ENCODE data around the gene PCDHA1. TPM values are rescaled to one million over a fixed set of nuclear protein-coding genes. Genes with fewer than 3 reads are reported as not detected.

Gene PCDHA1
- total and polyA plus RNA-seq, 2 experiments from 2014 or later, result 0.81 to 1.6 TPM

- no peaks in the 10 kb centered on the region for H3K27me3 ChIP-seq (ENCODE audit: insufficient read depth)
- H3K9me3 Mint-ChIP-seq, result no peaks in the 10 kb centered on the region; the same call in 2 of the 3 replicates
- no peak overlapping the region for H3K4me3 ChIP-seq
- TF ChIP-seq JUNB (IDR thresholded peaks at IDR 0.05; ENCODE audit: unreplicated experiment) (no peak), NANOG (IDR thresholded peaks at IDR 0.05; ENCODE audit: borderline replicate concordance) (no peak), STAT1 (IDR thresholded peaks at IDR 0.05; ENCODE audit: unreplicated experiment) (no peak), ZNF462 (CRISPR knock-in tag; IDR thresholded peaks at IDR 0.05) (no peak), EZH2phosphoT487 (IDR thresholded peaks at IDR 0.05; ENCODE audit: unreplicated experiment) (no peak), CTCF (conservative IDR thresholded peaks at IDR 0.05; ENCODE audit: low read depth in 2 of 2) (no peak), REST (IDR thresholded peaks at IDR 0.05; ENCODE audit: unreplicated experiment) (no peak), EZH2 (IDR thresholded peaks at IDR 0.05; ENCODE audit: low read depth, unreplicated experiment) (no peak), ETS1 (IDR thresholded peaks at IDR 0.05) (no peak)
- no peak for ATAC-seq
- no peaks in the 10 kb centered on the region; the same call in 1 of the 2 replicates for H3K79me2 ChIP-seq (replicated peaks; ENCODE audit: insufficient read depth)
- DNase-seq (ENCODE audit: low spot score), result no peak
- no peaks in the 10 kb centered on the region for H3F3A ChIP-seq (replicated peaks; ENCODE audit: low read depth)
- H3K4me3 Mint-ChIP-seq, result no peak overlapping the region
- H3K27ac Mint-ChIP-seq, result no peak overlapping the region
- H3K27me3 Mint-ChIP-seq (ENCODE audit: insufficient read depth, low read depth, poor library complexity), result peaks cover 2% of the 10 kb centered on the region
- H3K4me1 Mint-ChIP-seq, result peaks cover 4% of the 10 kb centered on the region; the same call in 2 of the 3 replicates
- H3K9me2 ChIP-seq (ENCODE audit: insufficient read depth), result no peaks in the 10 kb centered on the region
- H3K36me3 Mint-ChIP-seq (ENCODE audit: low read depth), result no peaks in the 10 kb centered on the region; the same call in 1 of the 3 replicates
- no peak overlapping the region for H3K4me2 ChIP-seq
- no peak overlapping the region for H3K27ac ChIP-seq (ENCODE audit: low read depth)
- no peak overlapping the region for H2AFZ ChIP-seq
- H3K4me1 ChIP-seq (ENCODE audit: insufficient read depth), result no peaks in the 10 kb centered on the region
- H4K20me1 ChIP-seq (replicated peaks; ENCODE audit: insufficient read depth), result no peaks in the 10 kb centered on the region
- no peaks in the 10 kb centered on the region for H3K36me3 ChIP-seq (ENCODE audit: insufficient read depth)
Observed at GRCh38 chr5:140951636-140952035, 165.7 kb downstream of the PCDHA1 start.
